ENCODE results near the gene DUOX2. TPM values are rescaled to one million over a fixed set of nuclear protein-coding genes. Genes with fewer than 3 reads are reported as not detected.
"Not testable (repeated sequence)": the region's sequence is repeated elsewhere in the genome, so short reads cannot be mapped to it uniquely, and the experiment has no call there.

DUOX2 gene
- total and polyA plus RNA-seq, 3 donors from 2014 or later: 1.2 to 4.8 (median 2.6) TPM

DNA sequence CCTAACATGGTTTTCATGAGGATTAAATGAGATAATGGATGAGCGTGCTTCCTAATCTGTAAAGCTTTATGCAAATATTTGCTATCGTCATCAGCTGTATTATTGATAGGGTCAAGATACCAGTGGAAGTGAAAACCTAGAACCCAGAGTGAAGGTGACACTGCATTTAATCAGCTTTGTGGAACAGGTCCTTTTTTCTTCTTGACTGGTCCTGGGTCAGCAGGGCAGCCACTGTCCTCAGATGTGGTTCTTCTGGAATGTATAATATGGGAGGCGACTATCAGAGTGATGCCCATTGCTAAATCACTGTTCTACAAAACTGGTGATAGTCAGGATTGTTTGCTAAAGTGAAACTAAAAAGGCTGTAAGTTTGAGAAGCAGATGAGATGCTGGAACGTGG is 49.6 kb downstream of the DUOX2 start:
- intact Hi-C loops (cut with DNase I; ENCODE audit: low total_unique reads): no loop called here
- Histone ChIP-seq H3K4me3 (no peak overlapping the region), H3K27ac (no peak overlapping the region), H3K9me3 (no peaks in the 10 kb centered on the region), H3K4me1 (no peaks in the 10 kb centered on the region), H3K36me3 (ENCODE audit: low read depth, missing control alignments) (no peaks in the 10 kb centered on the region), H3K27me3 (no peaks in the 10 kb centered on the region)
- DNase-seq: no peak
- WGBS, 2 donors: 83 to 88% methylated on average over 4 of the region's 4 CpGs
- TF ChIP-seq, protein P1, sequence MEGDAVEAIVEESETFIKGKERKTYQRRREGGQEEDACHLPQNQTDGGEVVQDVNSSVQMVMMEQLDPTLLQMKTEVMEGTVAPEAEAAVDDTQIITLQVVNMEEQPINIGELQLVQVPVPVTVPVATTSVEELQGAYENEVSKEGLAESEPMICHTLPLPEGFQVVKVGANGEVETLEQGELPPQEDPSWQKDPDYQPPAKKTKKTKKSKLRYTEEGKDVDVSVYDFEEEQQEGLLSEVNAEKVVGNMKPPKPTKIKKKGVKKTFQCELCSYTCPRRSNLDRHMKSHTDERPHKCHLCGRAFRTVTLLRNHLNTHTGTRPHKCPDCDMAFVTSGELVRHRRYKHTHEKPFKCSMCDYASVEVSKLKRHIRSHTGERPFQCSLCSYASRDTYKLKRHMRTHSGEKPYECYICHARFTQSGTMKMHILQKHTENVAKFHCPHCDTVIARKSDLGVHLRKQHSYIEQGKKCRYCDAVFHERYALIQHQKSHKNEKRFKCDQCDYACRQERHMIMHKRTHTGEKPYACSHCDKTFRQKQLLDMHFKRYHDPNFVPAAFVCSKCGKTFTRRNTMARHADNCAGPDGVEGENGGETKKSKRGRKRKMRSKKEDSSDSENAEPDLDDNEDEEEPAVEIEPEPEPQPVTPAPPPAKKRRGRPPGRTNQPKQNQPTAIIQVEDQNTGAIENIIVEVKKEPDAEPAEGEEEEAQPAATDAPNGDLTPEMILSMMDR (IDR thresholded peaks at IDR 0.05): no peak
- TF ChIP-seq POLR2A (IDR thresholded peaks at IDR 0.05): no peak

DNA sequence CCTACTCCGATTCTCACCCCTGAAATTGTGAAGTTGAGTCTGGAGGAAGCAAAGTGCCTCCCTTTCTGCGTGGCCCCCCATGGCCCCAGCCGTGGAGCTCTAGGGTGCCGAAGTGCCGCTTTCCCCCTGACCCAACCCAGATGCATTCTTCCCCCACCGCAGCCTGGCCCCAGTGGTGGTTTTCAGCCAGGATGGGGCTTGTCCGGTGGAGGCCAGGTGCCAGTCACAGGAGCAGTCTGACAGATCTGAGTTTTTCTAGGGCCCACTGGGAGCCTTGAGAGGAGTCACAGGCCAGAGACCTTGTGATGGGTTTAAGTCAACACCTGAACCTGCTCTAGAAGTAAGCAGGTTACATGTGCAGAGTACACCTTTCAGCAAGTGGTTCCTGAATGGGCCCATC is 51.7 kb downstream of the DUOX2 start:
- H3K4me3 ChIP-seq; H3K27ac ChIP-seq; H3K27me3 ChIP-seq; DNase-seq; intact Hi-C loops (cut with DNase I; ENCODE audit: low total_unique reads); H3K4me1 ChIP-seq; H3K36me3 ChIP-seq (ENCODE audit: low read depth, missing control alignments); H3K9me3 ChIP-seq: not testable (repeated sequence)
- WGBS, 2 donors: 100% methylated on average over 4 of the region's 7 CpGs; no CpG with 5 or more reads in 1 of the 2 donors

DNA sequence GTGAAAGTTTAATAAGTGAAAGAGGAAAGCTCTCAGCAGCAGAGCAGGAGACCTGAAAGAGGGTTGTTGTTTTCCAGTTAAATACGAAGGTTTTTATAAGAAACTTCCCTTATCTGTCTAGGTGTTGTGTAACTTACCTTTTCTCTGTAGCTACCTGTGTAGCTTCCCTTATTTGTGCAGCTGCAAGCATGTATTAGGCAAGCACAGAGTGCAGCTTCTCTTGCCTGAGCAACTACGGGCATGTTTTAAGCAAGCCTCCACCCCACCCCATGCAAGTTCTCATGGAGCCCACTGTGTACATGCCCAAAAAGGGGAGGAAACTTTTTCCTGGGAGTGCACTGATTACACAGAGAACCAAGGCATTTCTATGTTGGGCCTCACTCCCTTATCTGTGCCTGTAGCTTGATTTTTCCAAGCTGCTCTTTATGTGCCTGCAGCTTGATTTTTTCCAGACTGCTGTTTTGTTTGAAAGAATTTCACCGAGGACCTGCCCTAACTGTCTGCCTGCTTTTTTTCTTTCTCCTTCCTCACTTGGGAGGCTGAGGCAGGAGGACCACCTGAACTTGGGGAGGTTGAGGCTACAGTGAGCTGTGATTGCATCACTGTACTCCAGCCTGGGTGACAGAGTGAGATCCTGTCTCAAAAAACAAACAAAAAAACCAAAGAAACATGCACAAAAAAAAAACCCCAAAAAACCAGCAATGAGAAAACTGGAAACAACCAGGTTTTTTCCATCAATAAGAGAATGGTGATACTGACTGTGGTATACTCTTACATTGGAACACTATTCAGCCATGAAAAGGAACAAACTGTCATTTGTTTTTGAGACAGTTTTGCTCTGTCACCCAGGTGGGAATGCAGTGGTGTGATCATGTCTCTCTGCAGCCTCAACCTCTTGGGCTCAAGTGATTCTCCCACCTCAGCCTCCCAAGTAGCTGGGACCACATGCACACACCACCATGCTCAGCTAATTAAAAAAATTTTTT is 55.0 kb downstream of the DUOX2 start:
- H3K36me3 ChIP-seq (ENCODE audit: low read depth, missing control alignments); intact Hi-C loops (cut with DNase I; ENCODE audit: low total_unique reads); H3K9me3 ChIP-seq; H3K27ac ChIP-seq; DNase-seq; H3K27me3 ChIP-seq; H3K4me1 ChIP-seq; H3K4me3 ChIP-seq: not testable (repeated sequence)
- 76 to 78% methylated on average over 3 of the region's 3 CpGs for WGBS, 2 donors

DNA sequence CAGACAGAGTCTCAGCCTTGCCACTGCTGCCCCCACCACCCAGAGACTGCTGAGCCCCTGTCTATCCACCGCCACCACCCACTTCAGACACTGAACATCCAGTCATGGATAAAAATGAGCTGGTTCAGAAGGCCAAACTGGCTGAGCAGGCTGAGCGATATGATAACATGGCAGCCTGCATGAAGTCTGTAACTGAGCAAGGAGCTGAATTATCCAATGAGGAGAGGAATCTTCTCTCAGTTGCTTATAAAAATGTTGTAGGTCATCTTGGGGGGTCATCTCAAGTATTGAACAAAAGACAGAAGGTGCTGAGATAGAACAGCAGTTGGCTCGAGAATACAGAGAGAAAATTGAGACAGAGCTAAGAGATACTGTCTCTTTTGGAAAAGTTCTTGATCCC is 61.3 kb downstream of the DUOX2 start:
- H3K27me3 ChIP-seq; H3K4me3 ChIP-seq; intact Hi-C loops (cut with DNase I; ENCODE audit: low total_unique reads); H3K9me3 ChIP-seq; H3K36me3 ChIP-seq (ENCODE audit: low read depth, missing control alignments); DNase-seq; H3K27ac ChIP-seq: not testable (repeated sequence)
- 90 to 94% methylated on average over 3 of the region's 3 CpGs for WGBS, 2 donors
- H3K4me1 ChIP-seq: peaks cover 13% of the 10 kb centered on the region

DNA sequence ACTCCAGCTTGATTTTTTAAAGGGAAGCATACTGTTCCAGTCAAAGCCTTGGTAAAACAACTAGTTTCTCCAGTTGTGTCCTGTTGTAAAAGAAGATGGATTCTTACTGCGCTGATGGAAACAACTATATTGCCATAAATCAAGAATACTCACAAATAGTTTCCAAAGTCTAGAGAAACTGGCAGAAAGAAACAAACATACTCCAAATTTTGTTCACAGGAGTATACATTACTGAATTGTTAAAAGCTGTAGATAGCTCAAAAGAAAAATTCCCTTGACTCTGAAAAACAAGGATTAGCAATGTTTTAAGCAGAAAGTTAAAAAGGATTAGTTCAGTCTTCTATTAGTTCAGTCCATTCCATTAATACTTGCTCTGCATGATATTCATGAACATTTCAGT is 63.4 kb downstream of the DUOX2 start:
- no peak for DNase-seq
- H3K9me3 ChIP-seq: no peaks in the 10 kb centered on the region
- peak overlapping the region; percentile 61 to 66 for H3K27ac ChIP-seq
- TF ChIP-seq, protein P1 (IDR thresholded peaks at IDR 0.05): no peak
- TF ChIP-seq POLR2A (IDR thresholded peaks at IDR 0.05): no peak
- no peaks in the 10 kb centered on the region for H3K27me3 ChIP-seq
- H3K36me3 ChIP-seq (ENCODE audit: low read depth, missing control alignments): no peaks in the 10 kb centered on the region
- WGBS, 2 donors: 90 to 100% methylated on average over 1 of the region's 1 CpG
- H3K4me3 ChIP-seq: no peak overlapping the region
- intact Hi-C loops (cut with DNase I; ENCODE audit: low total_unique reads): no loop called here
- peaks cover 13% of the 10 kb centered on the region for H3K4me1 ChIP-seq

DNA sequence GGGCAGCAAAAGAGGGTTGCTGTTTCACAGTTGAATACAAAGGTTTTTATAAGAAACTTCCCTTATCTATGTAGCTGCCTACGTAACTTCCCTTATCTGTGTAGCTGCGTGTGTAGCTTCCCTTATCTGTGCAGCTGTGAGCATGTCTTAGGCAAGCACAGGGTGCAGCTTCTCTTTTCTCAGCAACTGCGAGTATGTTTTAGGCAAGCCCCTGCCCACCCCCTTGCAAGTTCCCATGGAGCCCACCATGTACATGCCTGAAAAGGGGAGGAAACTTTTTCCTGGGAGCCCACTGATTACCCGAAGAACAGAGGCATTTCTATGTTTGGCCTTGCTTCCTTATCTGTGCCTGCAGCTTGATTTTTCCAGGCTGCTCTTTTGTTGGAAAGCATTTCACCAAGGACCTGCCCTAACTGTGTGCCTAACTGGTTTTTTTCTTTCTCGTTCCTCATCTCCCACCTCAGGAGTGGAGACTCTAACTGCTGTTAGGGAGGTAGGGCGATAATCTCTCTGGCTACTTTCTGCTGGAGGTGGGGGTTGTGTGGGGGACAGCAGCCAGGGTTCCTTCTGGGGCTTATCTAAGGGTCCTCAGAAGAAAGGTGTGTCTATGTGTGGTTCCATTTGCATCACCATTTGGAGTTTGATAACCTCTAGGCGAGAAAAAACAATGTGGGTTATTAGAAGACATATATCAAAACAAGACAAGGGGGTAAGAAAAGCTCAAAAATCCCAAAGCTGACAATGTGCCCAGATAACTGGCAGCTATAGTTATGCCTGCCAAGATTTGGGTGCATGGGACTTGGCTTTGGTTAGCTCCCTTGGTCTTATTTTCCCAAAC is 65.0 kb downstream of the DUOX2 start:
- Histone ChIP-seq H3K27me3 (no peaks in the 10 kb centered on the region), H3K27ac (peak overlapping the region; percentile 57 to 70), H3K9me3 (no peaks in the 10 kb centered on the region), H3K4me1 (peaks cover 13% of the 10 kb centered on the region), H3K4me3 (no peak overlapping the region), H3K36me3 (ENCODE audit: low read depth, missing control alignments) (no peaks in the 10 kb centered on the region)
- intact Hi-C loops (cut with DNase I; ENCODE audit: low total_unique reads): no loop called here
- DNase-seq: peak; percentile 88
- 46 to 64% methylated on average over 7 of the region's 7 CpGs for WGBS, 2 donors
- no peak for TF ChIP-seq POLR2A (IDR thresholded peaks at IDR 0.05)
- TF ChIP-seq, protein P1 (IDR thresholded peaks at IDR 0.05): no peak

DNA sequence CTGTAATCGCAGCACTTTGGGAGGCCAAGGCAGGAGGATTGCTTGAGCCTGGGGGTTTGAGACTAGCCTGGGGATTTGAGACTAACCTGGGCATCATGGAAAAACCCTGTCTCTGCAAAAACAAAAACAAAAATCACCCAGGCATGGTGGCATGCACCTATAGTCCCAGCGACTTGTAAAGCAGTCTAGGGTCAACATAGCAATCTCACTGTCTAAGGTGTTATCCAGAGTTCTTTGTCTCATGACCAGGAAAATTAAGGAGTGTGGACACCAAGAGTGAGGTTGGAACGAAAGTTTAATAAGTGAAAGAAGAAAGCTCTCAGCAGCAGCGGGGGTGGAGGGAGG is 65.6 kb downstream of the DUOX2 start:
- H3K27me3 ChIP-seq; DNase-seq; intact Hi-C loops (cut with DNase I; ENCODE audit: low total_unique reads); H3K4me3 ChIP-seq; H3K9me3 ChIP-seq; H3K36me3 ChIP-seq (ENCODE audit: low read depth, missing control alignments): not testable (repeated sequence)
- Histone ChIP-seq H3K4me1 (peaks cover 13% of the 10 kb centered on the region), H3K27ac (peak overlapping the region; percentile 46 to 70)
- WGBS, 2 donors: 61 to 66% methylated on average over 4 of the region's 4 CpGs

DNA sequence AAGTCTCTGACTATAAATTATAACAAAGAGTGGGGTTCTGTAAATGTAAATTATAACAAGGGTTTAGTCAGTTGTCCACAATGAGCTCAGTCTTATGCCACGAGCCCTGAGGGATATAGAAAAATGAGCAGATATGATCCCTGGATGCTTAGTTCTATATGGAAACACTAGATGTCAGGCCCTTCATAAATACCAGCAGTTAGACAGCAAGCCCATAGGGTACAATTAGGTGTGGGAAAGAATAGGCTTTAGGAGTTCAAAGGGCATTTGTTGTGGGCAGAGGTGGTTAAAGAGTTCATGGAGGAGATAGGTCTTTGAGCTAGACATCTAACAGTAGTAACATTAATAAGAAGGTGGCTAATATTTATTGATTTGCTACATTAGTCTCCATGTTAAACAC is 69.7 kb downstream of the DUOX2 start:
- 100% methylated on average over 1 of the region's 1 CpG; no CpG with 5 or more reads in 1 of the 2 donors for WGBS, 2 donors
- H3K27me3 ChIP-seq; H3K4me1 ChIP-seq; H3K9me3 ChIP-seq; DNase-seq; H3K27ac ChIP-seq; intact Hi-C loops (cut with DNase I; ENCODE audit: low total_unique reads); H3K4me3 ChIP-seq; H3K36me3 ChIP-seq (ENCODE audit: low read depth, missing control alignments): not testable (repeated sequence)

Data from testis (tissue), 3 donors.